GM21529 (cell line): ENCODE results near the gene CLDND2.

Source experiments
- ATAC-seq: cut with Tn5 transposase; IDR thresholded peaks from one replicate; pipeline ENCODE4 v1.9.1; 2021; ENCODE audit not compliant: unreplicated experiment

Gene CLDND2

DNA sequence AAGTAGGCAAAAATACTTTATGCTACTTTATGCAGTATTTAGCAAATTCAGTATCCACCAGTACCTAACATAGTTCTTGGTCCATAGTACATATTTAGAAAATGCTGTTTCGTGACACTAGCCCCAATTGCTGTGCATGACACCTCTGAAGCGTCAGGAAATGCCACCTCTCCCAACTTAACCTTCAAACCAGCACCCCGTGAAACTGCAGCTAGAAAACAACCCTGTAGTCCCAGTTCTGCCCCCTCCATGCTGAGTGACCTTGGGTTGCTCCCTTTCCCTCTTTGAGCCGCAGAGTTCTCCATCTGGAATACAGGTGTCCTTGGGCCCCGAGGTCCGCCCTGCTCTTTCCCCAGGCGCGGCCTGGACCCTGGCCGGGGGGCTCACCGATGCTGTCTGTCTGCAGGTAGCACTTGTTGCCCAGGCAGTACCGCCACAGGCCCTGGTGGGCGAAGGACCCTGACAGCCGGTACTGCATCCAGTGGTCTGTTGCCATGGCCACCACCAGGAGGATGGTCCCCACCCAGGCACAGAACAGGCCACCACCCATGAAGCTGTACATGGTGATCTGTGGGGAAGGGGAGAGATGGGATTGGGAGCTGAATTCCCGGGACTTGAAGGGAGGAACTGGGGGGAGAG lies 18.2 kb upstream of the CLDND2 start:
- ATAC-seq, result no peak

DNA sequence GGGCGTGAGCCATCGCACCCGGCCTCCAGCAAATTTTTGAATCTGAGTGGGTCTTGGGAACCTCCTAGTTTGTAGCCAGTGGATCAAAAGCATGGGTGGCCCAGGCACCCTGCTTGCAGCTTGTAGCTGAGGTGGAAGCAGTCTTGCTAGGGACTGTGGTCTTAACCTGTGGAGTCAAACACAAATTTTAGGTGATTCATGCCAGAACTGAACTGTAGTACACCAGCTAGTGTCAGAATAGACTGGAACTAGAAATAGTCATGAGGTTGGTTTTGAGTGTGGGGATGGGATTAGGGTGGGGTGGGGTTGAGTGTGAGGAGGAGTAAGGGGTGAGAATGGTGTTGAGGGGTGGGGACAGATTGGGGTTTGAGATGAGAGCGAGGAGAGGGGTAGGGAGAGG lies 13.2 kb upstream of the CLDND2 start:
- no peak for ATAC-seq

DNA sequence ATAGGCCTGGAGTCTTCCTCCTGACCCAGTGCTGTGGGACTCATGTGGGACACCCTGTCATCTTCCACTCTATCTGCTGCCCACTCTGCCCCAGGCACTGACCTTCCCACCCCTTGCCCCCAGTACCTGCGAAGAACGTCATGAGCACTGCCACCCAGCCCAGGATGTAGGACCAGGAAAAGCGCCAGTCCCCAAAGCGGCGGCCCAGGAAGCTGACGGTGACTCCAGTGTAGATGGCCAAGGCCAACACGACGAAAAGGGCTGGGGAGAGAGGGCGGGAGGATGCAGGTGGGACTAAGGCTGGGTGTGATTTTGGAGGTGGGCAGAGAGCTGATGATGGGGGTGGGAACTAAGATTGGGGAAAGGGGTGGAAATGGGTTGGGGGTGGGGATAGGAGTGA lies 11.6 kb upstream of the CLDND2 start:
- ATAC-seq, result no peak

DNA sequence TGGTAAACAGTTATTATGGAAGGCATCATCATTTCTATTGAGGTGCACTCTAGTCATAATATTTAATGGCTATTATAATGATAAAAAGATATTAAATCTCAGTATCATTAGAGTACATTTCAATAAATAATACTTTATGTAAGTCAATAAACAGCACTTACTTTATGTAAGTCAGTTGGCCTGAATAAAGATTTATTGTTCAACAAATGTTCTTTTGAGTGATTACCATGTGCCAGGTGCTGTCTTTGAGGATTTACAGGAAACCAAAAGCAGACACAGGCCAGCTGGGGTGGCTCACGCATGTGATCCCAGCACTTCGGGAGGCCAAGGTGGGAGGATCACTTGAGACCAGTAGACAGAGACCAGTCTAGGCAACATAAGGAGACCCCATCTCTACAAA lies 8.6 kb upstream of the CLDND2 start:
- ATAC-seq, result no peak

DNA sequence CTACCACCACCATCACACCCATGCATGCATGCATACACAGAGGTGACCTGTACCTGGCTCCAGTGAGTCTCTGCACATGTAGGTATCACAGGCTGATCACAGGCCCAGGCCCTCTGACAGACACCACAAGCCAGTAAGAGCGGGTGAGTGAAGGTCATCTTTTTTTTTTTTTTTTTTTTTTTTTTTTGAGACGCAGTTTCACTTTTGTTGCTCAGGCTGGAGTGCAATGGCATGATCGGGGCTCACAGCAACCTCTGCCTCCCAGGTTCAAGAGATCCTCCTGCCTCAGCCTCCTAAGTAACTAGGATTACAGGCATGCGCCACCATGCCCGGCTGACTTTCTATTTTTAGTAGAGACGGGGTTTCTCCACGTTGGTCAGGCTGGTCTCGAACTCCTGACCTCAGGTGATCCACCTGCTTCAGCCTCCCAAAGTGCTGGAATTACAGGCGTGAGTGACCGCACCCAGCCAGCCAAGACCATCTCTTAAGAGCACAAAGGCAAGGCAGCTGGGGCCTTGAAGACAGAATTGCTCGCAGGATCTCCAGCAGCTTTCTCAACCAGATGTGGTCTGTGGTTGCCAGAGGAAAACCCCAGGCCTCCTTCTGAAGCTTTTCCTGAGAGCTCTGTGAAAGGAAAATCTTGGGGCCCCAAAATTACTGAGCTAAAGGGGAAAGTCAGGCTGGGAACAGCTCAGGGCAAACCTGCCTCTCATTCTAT lies 6.9 kb upstream of the CLDND2 start:
- ATAC-seq, result no peak

DNA sequence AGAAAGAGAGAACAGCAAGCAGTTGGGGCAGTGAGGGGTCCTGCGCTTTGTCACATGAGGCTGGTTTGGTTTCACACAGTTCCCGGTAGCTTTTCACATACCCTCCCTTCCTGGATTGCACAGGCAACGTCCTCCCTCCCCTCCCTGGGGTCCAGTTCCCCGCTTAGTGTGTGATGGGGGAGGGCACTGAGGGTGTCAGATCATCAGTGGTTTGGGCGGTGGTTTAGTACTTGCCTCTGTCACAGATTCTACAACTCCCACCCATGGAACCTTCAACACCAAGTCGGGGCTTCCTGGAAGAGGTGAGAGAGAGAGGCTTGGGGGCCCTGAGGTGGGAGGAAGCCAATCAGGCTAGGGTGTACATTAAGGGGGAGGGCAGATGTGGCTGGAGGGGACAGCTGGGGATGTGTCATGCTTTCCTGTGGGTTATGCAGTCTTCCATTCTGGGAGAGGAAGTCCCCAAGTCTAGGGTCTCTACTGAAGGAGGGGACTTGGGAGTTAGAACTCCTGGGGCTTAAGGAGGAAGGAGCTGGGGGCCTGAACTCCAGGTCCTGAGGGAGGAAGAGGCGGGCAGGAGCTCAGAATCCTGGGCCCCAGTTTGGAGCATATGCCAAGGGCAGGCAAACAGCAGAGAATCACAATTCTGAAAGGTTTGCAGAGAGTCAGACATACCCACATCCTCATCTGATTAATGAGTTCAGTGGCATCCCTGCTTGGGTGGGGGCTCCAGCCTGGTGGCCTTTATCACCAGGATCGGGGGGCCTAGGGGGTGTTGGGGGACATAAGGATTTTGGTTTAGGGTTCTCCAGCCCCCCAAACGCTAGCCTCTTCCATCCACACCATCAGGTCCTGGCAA lies 4.1 kb upstream of the CLDND2 start, which contains the start of gene NKG7:
NKG7 (minus strand) TSS at position 6 of the 856 bp plus-strand sequence. CDS start 119 bp downstream, outside the sequence.
- ATAC-seq, result no peak

DNA sequence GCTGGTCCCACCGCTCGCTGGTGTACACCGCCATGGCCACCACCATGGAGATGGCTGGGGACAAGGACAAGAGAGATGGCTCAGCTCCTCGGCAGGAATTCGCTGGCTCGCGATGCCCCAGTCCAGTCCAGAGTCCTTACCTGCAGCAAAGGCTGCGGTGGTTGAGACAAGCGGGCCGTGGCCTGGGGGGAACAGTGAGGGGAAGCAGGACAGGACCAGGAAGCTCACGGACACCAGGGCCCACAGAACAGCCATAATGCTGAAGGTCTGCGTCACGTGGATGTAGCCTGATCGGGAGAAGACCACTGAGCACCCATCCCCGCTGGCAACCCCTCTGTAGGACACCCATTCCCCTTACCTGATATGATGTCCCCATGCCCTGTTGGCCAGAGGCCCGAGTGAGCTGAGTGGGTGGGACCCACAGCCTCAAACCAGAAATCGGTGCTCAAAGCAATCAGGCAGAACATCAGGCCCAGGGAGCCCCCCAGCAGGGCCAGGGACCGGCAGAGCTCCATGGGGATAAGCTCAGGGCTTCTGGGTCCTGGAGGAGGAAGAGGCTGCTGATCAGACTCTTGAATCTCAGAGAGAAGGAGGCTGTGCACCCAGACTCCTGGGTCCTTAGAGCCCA lies 3.3 kb upstream of the CLDND2 start:
- ATAC-seq, result no peak

DNA sequence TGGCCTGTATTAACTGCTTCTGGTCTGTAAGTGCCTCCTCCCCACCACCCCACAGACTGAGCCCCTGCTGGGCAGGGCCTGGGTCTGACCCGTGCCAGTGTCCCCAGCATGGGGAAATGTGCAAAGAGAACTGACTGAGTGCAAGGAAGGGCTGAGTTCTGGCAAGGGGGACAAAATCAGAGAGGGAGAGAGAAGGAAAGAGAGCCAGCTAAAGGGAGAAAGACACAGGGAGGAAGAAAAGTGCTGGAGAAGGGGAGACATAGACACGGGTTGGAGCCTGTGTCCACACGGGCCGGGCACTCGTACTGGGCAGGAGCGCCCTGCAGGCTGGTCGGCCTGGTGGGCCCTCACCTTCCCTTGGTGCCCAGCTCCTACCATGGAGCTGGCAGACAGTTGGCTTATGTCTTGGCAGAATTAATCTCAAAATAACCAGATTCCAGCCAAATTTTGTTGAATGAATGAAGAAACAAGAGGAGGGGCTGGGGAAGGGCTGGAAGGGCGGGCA lies 2.4 kb upstream of the CLDND2 start:
- no peak for ATAC-seq

DNA sequence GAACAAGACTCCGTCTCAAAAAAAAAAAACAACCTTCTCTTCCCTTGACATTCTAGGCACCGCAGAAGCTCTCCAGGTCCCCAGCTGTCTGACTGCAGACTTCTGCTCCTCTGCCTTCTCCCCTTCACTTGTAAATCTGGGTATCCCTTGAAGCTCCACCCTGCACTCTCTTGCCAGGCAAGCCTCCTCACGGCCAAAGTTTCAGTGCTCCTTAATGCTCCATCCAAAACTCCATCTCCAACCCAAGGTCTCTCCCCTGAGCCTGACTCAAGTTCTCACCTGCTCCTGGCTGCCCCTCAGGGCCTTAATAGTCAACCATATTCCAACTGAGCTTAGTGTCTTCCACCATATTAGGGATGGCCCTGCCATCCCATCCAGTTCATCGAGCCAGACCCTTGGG lies 1.4 kb upstream of the CLDND2 start:
- no peak for ATAC-seq

DNA sequence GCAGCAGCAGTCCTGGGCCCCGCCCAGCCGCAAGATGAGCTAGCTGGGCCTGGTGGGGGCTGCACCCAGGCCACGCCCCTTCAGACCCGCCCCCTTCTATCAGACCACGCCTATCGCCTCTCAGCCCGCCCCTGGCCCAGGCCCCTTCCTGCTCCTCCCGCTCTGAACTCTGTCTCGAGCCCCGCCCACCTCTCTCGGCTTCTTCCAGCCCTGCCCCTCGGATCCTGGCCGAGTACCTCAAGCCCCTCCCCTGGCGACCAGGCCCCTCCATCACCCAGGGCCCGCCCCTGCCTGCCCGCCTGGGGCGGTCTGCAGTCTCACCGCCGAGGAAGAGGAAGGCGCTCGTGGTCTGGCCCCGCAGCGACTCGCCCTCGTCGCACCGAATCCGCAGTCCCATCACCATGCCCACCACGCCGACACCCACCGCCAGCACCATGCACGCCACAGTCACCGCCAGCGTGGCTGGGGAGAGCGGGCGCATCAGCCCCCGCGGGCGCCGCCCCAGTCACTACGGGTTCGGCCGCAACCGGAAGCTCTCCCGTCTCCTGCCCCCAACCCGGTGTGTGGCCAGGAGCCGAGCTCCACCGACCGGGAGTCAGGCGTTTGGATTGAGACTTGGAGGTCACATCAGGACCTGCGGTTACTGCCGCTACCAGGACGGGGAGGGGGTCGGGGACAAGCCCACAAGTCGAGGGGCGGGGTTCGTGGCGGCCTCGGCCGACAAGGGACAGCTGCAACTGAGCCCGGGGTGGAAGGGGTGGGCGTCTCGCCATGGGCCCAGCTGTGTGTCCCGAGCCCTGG lies 1.0 kb downstream of the CLDND2 start:
- ATAC-seq, result peak; percentile 77

GRCh38 chr19:51367255-51367564 lies 1.6 kb downstream of the CLDND2 start:
- no peak for ATAC-seq

DNA sequence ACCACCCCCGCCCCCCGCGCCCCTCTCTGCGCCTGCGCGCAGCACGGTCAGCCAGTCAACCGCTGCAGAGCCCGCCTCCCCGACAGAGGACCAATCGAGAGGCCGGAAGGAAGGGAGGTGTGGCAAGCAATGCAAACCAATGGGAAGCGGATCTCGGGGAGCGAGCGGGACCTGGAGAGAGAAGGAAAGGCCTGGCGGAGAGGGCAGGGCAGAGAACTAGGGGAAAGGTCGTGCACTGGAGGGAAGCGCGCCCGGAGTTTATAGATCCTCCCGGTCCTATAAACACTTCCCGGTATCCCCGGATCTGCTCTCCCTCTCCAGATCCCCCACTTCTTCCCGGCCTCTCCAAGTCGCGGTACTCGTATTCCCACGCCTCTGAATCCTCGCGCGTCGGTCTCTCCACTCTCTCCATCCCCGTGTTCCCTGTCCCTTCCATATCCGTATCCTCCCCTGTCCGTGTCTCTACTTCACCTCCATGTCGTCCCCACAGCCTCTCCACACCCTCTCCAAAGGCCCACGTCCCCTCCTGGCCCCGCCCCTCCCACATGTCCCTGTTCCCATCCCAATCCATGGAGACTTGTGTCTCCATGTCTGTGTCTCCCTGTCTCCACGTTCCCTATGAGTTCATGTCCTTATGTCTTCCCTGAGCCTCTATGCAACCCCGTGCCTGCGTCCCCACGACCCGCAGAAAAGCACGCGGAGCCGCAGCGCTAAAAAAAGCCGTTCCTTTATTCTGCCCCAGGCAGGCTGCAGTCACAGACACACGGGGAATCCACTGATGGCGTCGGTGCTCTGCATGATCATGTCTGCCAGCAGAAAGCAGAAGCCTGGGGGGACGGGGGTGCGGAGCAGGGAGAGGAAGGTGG lies 2.2 kb downstream of the CLDND2 start:
- ATAC-seq, result peak; percentile 49

GRCh38 chr19:51365965-51366388 lies 2.8 kb downstream of the CLDND2 start, which contains the start of gene ETFB:
ETFB (minus strand) TSS chr19:51366388; CDS start chr19:51366326, 62 bp downstream.
- ATAC-seq, result no peak

DNA sequence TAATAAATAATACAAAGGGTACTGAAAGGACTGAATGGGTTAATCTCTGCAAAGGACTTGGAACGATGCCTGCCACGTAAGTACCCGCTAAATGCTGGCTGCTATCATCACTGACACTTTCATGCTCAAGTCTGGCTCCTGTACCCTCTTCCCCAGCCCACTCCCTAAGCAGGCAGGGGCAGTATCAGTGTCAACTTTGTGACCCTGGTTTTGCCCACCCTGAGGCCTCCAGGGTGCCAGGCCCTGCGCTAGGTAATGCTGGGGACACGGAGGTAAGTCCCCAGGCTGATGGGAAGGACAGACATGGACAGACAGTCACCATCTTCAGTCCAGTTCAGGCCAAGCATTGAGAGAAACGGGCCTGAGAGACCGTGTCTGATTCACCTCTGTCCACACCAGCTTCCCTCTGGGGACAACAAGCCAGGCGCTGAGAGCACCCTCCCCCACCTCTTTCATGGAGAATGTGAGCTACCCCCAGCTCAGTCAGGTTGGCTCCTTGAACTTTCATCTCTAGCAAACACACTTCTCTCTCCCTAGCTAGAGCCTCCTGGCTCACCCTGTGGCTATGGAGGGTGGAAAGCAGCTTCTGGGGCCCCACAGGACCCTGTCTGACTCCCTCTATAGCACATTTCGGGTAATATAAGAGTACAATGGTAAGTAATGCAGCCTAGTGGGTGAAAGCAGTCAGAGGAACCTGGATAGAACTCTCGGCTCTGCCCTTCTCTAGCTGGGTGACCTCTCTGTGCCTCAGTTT lies 3.4 kb downstream of the CLDND2 start:
- ATAC-seq, result no peak

DNA sequence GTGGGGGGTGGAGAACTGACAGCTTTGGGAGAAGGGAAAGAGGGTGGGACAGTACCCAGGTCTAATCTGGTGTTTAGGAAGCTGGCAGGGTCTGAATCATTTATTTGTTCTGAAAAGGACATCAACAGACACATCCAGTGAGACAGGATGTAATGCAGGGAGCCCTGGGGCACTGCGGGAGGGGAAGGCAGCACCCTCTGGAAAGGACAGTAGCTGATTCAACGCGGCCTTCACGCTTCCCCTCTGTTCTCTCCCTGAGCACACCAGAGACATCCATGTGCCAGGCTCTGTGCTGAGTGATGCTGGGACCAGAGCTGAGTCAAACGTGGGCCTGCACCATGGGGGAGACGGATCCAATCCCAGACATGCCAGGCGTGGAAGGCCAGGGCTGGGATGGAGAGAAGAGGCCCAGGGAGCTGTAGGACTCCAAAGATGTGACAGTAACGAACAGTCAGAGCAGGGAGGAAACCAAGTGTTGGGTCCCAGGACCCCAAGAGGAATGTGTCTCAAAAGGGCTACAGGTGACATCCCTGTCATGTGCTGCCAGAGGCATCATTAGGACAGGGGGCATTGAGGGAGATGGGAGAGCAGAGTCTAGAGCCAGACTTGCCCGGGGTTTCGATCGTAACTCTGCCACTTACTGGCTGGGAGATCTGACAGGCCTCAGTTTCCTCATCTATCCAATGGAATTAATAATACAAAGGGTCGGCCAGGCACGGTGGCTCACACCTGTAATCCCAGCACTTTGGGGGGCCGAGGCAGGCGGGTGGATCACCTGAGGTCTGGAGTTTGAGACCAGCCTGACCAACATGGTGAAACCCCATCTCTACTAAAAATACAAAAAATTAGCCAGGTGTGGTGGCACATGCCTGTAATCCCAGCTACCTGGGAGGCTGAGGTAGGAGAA lies 4.3 kb downstream of the CLDND2 start:
- no peak for ATAC-seq

- ATAC-seq, result no peak
Measured at GRCh38 chr19:51361239-51361638, 7.6 kb downstream of the CLDND2 start.

DNA sequence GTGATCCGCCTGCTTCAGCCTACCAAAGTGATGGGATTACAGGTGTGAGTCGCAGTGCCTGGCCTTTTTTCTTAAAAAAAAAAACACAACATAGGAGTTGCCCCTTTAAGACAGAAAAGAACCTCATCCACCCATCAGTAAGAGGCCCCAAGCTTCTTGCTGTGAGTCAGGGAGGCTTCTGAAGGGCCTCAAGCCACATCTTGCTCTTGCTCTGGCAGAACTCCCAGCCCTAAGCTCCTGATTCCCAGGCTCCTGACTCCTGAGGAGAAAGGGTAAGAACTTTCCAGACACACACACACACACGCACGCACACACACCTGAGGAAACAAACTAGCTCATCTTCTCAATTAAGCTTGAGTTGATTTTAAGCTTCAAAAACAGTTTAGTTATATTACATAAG lies 9.5 kb downstream of the CLDND2 start:
- no peak for ATAC-seq

GRCh38 chr19:51357952-51358351 lies 10.9 kb downstream of the CLDND2 start:
- no peak for ATAC-seq
